Astrocyte (in vitro differentiated cells and primary cell): Measurements from ENCODE around the gene CTSE.

ENCODE experiments used
- CTCF ChIP-seq: IDR thresholded peaks from 2 replicates; pipeline ENCODE4 v1.5.1; 2011; ENCODE audit warnings: low read depth, mild to moderate bottlenecking, inconsistent platforms, low read length, moderate library complexity; ENCODE audit not compliant: insufficient read depth
- EZH2 ChIP-seq: IDR thresholded peaks from 2 replicates; pipeline ENCODE4 v1.6.1; 2012; ENCODE audit warnings: mild to moderate bottlenecking, low read length, inconsistent platforms; ENCODE audit not compliant: insufficient read depth

GRCh38 chr1:206032380-206033140 lies 8.9 kb upstream of the CTSE start:
- TF ChIP-seq CTCF (no peak), EZH2 (no peak)
